GM13976 (cell line): Measurements from ENCODE around the gene PLEKHO2.

Source experiments
- DNase-seq: peaks from one replicate; pipeline ENCODE4 v3.0.0; 2012; ENCODE audit warnings: low spot score
- in situ Hi-C: fragments of 300-500 bp; cut with MboI; formaldehyde crosslinking; loops from one replicate; pipeline ENCODE4 v1.12.0; 2022; ENCODE audit warnings: low sequenced_read_pairs, mixed read lengths, inconsistent platforms; ENCODE audit not compliant: unreplicated experiment
- TF ChIP-seq, protein P1 (sequence below): IDR thresholded peaks from 2 replicates; pipeline ENCODE4 v1.5.1; 2012; ENCODE audit warnings: borderline replicate concordance, mild to moderate bottlenecking; ENCODE audit not compliant: insufficient read depth; ENCODE audit errors: extremely low read depth, missing control alignments, control extremely low read depth

The PLEKHO2 gene

GRCh38 chr15:64902863-64903262, 61.1 kb downstream of the PLEKHO2 start:
- no peak for DNase-seq
- in situ Hi-C loops = loop anchor here (10.0 kb wide), 1 partner anchor 168 kb away; no protein-coding TSS in a partner anchor
- TF ChIP-seq, protein P1, sequence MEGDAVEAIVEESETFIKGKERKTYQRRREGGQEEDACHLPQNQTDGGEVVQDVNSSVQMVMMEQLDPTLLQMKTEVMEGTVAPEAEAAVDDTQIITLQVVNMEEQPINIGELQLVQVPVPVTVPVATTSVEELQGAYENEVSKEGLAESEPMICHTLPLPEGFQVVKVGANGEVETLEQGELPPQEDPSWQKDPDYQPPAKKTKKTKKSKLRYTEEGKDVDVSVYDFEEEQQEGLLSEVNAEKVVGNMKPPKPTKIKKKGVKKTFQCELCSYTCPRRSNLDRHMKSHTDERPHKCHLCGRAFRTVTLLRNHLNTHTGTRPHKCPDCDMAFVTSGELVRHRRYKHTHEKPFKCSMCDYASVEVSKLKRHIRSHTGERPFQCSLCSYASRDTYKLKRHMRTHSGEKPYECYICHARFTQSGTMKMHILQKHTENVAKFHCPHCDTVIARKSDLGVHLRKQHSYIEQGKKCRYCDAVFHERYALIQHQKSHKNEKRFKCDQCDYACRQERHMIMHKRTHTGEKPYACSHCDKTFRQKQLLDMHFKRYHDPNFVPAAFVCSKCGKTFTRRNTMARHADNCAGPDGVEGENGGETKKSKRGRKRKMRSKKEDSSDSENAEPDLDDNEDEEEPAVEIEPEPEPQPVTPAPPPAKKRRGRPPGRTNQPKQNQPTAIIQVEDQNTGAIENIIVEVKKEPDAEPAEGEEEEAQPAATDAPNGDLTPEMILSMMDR = no peak

DNA sequence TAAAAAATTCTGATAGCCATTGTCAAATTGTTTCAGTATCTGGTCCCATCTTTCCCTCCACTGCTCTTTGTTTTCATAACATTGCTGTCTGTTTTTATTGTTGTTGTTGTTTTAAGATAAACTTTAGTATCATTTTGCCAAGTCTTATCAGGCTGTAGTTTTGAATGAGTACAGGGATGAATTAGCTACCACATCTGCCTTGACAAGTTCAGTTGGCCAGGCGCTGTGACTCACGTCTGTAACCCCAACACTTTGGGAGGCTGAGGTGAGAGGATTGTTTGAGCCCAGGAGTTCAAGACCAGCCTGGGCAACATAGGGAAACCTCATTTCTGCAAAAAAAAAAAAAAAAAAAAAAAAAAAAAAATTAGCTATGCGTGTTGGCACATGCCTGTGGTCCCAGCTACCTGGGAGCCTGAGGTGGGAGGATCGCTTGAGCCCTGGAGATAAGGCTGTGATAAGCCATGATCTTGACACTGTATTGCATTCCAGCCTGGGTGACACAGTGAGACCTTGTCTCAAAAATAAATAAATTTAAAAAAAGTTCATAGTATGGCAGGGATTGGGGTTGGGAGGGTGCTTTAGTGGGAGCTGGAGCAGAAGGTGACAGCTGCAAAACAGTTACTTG, 61.7 kb downstream of the PLEKHO2 start:
- in situ Hi-C loops = loop anchor here (10.0 kb wide), 1 partner anchor 169 kb away; no protein-coding TSS in a partner anchor
- TF ChIP-seq, protein P1 = no peak
- no peak for DNase-seq

- DNase-seq = no peak
- TF ChIP-seq, protein P1 = no peak
- in situ Hi-C loops = loop anchor here (10.0 kb wide), 1 partner anchor 169 kb away; no protein-coding TSS in a partner anchor
These were observed 62.5 kb downstream of the PLEKHO2 start for GRCh38 chr15:64904189-64904588.

DNA sequence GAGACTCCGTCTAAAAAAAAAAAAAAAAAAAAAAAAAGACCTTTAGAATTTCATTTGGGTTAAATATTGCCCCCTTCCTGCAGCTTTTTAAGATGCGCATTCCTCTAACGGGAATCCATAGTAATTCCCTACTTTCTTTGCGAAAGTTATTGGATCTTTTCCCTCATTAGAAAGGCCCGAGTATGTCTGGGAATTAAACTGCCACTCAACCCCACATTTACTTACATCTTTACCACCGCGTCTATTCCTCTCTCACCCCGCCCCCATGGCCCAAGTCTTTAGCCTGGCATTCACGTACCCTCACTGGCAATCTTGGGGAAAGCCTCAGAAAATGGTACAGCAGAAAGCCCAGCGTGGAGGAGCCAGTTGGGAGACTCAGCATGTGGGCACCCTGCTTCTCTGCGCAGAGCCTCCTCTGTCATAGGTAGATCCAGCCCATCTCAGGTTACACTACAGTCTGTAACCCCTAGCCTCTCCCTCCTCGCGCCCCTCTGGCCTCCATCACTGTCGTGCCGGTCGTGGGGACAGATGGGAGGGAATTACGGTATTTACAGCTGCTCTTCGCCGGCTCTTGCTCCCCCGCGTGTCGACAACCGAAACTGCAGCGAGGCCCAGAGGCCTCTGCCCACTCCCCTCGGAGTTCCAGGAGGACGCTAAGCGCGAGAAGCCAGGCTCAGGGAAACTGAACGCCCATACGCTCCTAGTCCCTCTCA, 63.6 kb downstream of the PLEKHO2 start:
- TF ChIP-seq, protein P1 = peak; percentile 76
- DNase-seq = peak; percentile 87
- in situ Hi-C loops = loop anchor here (10.0 kb wide), 1 partner anchor 170 kb away; no protein-coding TSS in a partner anchor

- in situ Hi-C loops = loop anchor here (10.0 kb wide), 1 partner anchor 171 kb away; no protein-coding TSS in a partner anchor
- DNase-seq = no peak
- TF ChIP-seq, protein P1 = no peak
These were observed 64.2 kb downstream of the PLEKHO2 start for GRCh38 chr15:64905941-64906340.

DNA sequence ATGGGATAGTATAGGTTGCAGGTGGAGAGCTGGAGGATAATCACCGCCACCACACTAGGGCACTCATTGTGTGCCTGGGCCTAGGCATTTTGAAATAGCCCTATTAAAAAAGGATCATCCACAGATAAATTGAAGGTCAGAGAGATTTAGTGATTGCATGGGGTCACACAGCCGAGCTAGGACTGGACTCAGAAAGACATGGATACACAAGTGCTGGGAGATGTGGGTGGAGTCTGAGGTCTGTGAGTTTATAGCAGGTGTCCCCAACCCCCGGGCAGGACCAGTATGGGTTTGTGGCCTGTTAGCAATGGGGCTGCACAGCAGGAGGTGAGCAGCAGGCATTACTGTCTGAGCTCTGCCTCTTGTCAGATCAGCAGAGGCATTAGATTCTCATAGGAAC, 64.7 kb downstream of the PLEKHO2 start:
- DNase-seq = no peak
- TF ChIP-seq, protein P1 = no peak
- in situ Hi-C loops = loop anchor here (10.0 kb wide), 1 partner anchor 172 kb away; no protein-coding TSS in a partner anchor
